Progenitor cell of endocrine pancreas (in vitro differentiated cells): ENCODE data around the gene LMX1B. TPM values are rescaled to one million over a fixed set of nuclear protein-coding genes. Genes with fewer than 3 reads are reported as not detected.

Source experiments
- DNase-seq: peaks from one replicate; pipeline ENCODE4 v3.0.0; 2021; ENCODE audit warnings: low spot score; ENCODE audit not compliant: unreplicated experiment
- H3K27ac Mint-ChIP-seq: 2 replicates; pipeline ENCODE4 v1.8.0; 2021; ENCODE audit warnings: mild to moderate bottlenecking, moderate library complexity, mixed read lengths
- H3K27me3 Mint-ChIP-seq: 2 replicates; pipeline ENCODE4 v1.8.0; 2021; ENCODE audit warnings: mixed read lengths
- H3K36me3 Mint-ChIP-seq: 2 replicates; pipeline ENCODE4 v1.8.0; 2022; ENCODE audit warnings: mixed read lengths; ENCODE audit not compliant: insufficient read depth
- H3K4me1 Mint-ChIP-seq: 2 replicates; pipeline ENCODE4 v1.8.0; 2021; ENCODE audit warnings: low read depth, mixed read lengths
- H3K4me3 Mint-ChIP-seq: 2 replicates; pipeline ENCODE4 v1.8.0; 2021; ENCODE audit warnings: low read depth, mild to moderate bottlenecking, moderate library complexity, mixed read lengths
- H3K9me3 Mint-ChIP-seq: 2 replicates; pipeline ENCODE4 v1.8.0; 2021; ENCODE audit warnings: low read depth, mixed read lengths
- total RNA-seq: library from RNA; stranded (reverse); gene quantifications from 2 replicates; pipeline ENCODE4 v1.2.1, GENCODE V29; 2021
- TF ChIP-seq, protein P1 (sequence below): fragments of 200-600 bp; sonication (generic); IDR thresholded peaks from one replicate; pipeline ENCODE4 v1.5.0; 2021; ENCODE audit warnings: antibody characterized with exemption, mild to moderate bottlenecking; ENCODE audit not compliant: unreplicated experiment

The LMX1B gene
- total RNA-seq, 1 donor from 2014 or later: 9.1 TPM

DNA sequence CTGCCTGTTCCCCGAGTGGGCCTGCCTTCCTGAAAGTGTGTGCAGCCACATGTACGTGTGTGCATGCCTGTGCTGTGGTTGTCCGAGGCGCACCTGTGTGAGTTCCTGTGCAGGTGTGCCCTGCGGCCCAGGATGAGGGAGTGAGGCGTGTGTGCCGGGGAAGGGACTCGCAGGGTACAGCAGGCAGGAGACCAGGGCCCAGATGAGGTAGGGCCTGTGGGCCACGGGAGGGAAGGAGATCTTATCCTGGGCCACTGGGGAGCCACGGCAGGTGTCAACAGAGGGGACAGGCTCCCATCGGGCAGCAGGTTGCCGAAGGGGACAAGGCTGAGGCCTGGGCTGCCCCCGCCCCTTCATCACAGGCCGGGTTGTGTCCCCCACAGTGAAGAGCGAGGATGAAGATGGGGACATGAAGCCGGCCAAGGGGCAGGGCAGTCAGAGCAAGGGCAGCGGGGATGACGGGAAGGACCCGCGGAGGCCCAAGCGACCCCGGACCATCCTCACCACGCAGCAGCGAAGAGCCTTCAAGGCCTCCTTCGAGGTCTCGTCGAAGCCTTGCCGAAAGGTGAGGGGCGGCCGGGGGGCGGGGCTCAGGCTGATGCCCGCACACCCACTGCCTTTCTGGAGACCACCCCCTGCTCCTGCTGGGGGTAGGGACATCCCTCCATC, 79.2 kb downstream of the LMX1B start:
- no peak overlapping the region for H3K27ac Mint-ChIP-seq
- TF ChIP-seq, protein P1, sequence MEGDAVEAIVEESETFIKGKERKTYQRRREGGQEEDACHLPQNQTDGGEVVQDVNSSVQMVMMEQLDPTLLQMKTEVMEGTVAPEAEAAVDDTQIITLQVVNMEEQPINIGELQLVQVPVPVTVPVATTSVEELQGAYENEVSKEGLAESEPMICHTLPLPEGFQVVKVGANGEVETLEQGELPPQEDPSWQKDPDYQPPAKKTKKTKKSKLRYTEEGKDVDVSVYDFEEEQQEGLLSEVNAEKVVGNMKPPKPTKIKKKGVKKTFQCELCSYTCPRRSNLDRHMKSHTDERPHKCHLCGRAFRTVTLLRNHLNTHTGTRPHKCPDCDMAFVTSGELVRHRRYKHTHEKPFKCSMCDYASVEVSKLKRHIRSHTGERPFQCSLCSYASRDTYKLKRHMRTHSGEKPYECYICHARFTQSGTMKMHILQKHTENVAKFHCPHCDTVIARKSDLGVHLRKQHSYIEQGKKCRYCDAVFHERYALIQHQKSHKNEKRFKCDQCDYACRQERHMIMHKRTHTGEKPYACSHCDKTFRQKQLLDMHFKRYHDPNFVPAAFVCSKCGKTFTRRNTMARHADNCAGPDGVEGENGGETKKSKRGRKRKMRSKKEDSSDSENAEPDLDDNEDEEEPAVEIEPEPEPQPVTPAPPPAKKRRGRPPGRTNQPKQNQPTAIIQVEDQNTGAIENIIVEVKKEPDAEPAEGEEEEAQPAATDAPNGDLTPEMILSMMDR: no peak
- no peaks in the 10 kb centered on the region for H3K9me3 Mint-ChIP-seq
- H3K27me3 Mint-ChIP-seq: peaks cover 39% of the 10 kb centered on the region
- H3K4me3 Mint-ChIP-seq: no peak overlapping the region
- no peaks in the 10 kb centered on the region for H3K36me3 Mint-ChIP-seq
- no peaks in the 10 kb centered on the region for H3K4me1 Mint-ChIP-seq
- DNase-seq: no peak

DNA sequence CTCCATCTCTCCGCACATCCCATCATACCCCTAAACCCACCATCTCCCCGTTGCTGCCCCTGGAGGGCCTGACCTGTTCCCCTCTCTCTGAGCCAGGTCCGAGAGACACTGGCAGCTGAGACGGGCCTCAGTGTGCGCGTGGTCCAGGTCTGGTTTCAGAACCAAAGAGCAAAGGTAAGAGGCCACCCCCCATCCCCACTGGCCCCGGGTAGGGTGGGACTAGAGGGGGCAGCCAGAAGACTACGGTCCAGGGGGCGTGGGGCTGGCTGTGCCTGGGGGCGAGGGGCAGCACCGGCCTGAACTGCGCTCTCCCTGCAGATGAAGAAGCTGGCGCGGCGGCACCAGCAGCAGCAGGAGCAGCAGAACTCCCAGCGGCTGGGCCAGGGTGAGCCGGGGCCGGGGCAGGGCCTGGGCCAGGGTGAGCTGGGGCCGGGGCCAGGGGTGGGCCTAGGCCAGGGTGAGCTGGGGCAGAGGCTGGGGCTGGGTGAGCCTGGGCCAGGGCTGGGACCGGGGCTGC, 79.8 kb downstream of the LMX1B start:
- Mint-ChIP-seq H3K27ac (no peak overlapping the region), H3K36me3 (no peaks in the 10 kb centered on the region), H3K4me1 (no peaks in the 10 kb centered on the region), H3K27me3 (peaks cover 39% of the 10 kb centered on the region), H3K4me3 (no peak overlapping the region), H3K9me3 (no peaks in the 10 kb centered on the region)
- no peak for DNase-seq
- TF ChIP-seq, protein P1: no peak

DNA sequence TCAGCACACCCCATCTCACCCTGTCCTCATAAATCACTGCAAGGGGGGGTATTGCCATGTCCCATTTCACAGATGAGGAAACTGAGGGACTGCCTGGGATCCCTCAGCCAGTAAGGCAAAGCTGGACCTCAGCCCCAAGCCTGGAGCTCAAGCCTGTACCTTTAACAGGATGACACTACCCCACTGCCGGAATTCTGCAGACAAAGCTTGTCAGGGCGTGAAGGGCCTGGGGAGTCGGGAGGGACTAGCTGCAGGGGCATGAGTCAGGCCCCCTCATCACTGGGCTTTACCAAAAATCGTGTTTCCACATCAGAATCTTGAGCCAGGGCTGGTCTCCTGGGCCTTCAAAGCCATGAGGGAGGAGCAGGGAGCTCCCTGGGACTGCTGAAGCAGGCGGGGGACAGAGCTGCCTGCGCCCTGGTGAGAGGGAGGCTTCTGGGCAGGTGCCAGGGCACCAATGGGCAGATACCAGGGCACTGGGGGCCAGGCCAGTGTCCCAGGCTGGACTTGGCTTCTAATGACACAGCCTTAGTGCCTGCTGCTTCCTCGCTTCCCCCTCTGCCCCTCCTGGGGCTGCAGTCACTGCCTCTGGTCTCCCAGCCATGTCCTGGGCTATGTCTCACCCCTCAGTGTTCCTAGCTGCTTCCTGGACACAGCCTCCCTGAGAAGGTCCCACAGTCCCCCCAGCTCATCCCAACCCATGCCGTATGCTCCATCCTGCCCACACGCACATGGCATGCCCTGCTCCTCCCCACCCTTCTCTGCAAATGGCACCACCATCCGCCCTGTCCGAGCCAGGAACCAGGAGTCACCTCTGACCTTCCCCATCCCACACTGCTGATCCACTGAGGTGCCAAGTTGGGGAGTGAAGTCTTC, 80.7 kb downstream of the LMX1B start:
- Mint-ChIP-seq H3K27ac (no peak overlapping the region), H3K9me3 (no peaks in the 10 kb centered on the region), H3K4me1 (no peaks in the 10 kb centered on the region), H3K4me3 (no peak overlapping the region), H3K36me3 (no peaks in the 10 kb centered on the region), H3K27me3 (peaks cover 36% of the 10 kb centered on the region)
- TF ChIP-seq, protein P1: no peak
- no peak for DNase-seq

DNA sequence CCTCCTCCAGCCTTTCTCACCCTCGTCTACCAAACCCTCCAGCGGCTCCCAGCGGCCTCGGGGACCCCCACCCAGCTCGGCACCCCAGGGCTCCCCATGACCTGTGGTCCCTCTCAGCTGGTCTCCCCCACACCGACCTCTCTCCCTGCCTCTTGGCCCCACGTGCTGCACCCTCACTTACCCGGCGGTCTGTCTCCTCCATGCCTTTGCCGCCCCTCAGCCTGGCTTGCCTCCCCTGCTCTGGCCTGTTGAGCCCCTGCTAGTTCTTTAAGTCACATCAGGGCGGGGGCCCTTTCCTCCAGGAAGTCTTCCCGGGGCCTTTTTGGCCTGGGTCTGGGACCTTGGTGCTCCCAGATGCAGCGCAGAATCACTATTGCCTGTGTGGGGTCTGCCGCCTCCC, 81.5 kb downstream of the LMX1B start:
- Mint-ChIP-seq H3K36me3 (no peaks in the 10 kb centered on the region), H3K27me3 (peaks cover 36% of the 10 kb centered on the region), H3K4me3 (no peak overlapping the region), H3K4me1 (no peaks in the 10 kb centered on the region), H3K9me3 (no peaks in the 10 kb centered on the region), H3K27ac (no peak overlapping the region)
- no peak for DNase-seq
- TF ChIP-seq, protein P1: no peak

DNA sequence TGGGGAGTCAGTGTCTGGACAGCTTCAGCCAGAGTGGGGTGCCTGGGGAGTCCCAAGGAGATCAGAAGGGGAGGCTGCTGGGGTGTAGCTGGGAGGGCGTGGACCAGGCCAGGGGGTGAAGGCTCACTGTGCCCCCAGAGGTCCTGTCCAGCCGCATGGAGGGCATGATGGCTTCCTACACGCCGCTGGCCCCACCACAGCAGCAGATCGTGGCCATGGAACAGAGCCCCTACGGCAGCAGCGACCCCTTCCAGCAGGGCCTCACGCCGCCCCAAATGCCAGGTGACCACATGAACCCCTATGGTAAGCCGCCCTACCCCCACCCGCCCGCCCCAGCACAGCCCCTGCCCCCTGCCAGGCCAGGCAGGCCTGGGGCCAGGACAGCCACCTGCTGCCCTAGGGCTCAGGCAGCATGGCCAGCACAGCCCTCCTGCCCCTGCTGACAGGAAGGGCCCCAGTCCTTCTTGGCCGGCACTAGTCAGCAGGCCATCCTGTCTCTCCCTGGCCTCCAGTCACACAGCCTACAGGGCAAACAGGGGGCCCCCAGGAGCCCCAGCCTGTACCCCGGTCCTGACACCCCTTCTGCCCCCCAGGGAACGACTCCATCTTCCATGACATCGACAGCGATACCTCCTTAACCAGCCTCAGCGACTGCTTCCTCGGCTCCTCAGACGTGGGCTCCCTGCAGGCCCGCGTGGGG, 82.1 kb downstream of the LMX1B start:
- Mint-ChIP-seq H3K4me3 (no peak overlapping the region), H3K9me3 (no peaks in the 10 kb centered on the region), H3K4me1 (no peaks in the 10 kb centered on the region), H3K27ac (no peak overlapping the region), H3K36me3 (no peaks in the 10 kb centered on the region), H3K27me3 (peaks cover 40% of the 10 kb centered on the region)
- no peak for DNase-seq
- TF ChIP-seq, protein P1: no peak
